Measurements from ENCODE around the gene ULK4. TPM values are rescaled to one million over a fixed set of nuclear protein-coding genes. Genes with fewer than 3 reads are reported as not detected.

The ULK4 gene
- 1 to 10 TPM; 1.1 to 2.8 (median 1.8) TPM for polyA plus RNA-seq
- long read RNA-seq, donor 1 = 0 reads
- long read RNA-seq, donor 2 = 0 reads
- long read RNA-seq, donor 3, partial matches to known transcripts = 0 of 1 reads
- long read RNA-seq, donor 3, other reads (novel, unspliced or antisense) = 0 of 1 reads
- long read RNA-seq, donor 4 = 0 reads
- long read RNA-seq, donor 5 = 0 reads
- long read RNA-seq, donor 6 = 0 reads
- long read RNA-seq, donor 7 = 0 reads
- long read RNA-seq, donor 8 = 0 reads
- long read RNA-seq, donor 9 = 0 reads
- long read RNA-seq, donor 10, partial matches to known transcripts = 0 of 1 reads
- long read RNA-seq, donor 10, other reads (novel, unspliced or antisense) = 0 of 1 reads

GRCh38 chr3:41961751-41962679 is at the start of gene ULK4:
Gene ULK4 (minus strand): TSS chr3:41962103. CDS start chr3:41954759, 7,344 bp downstream.
- no peak for FAIRE-seq
- H3K27me3 ChIP-seq (ENCODE audit: control insufficient read depth in 3 of 3, insufficient read depth in 3 of 3, low read length in 3 of 3) = no peaks in the 10 kb centered on the region
- H3K27ac ChIP-seq (ENCODE audit: low read depth in 1 of 3, low read length in 2 of 3) = peak within 1 kb of the TSS; percentile 66 to 92 (median 77)
- H3K4me3 ChIP-seq (ENCODE audit: low read depth in 1 of 3, low read length in 3 of 3) = peak within 1 kb of the TSS; percentile 62 to 83 (median 77)
- no peaks in the 10 kb centered on the region for H3K36me3 ChIP-seq (ENCODE audit: control insufficient read depth in 3 of 3, insufficient read depth in 2 of 3, low read depth in 1 of 3, low read length in 3 of 3)
- peak; percentile 99 to 100 for DNase-seq
- peaks cover 0 to 8% (median 4%) of the 10 kb centered on the region in 3 donors for H3K4me1 ChIP-seq (ENCODE audit: control insufficient read depth in 3 of 3, insufficient read depth in 2 of 3, low read depth in 1 of 3, low read length in 2 of 3)
- H3K9me3 ChIP-seq (ENCODE audit: control insufficient read depth in 2 of 2, insufficient read depth in 1 of 2, low read depth in 1 of 2, low read length in 1 of 2) = no peaks in the 10 kb centered on the region
- WGBS, 3 donors = 0 to 1% (median 0%) methylated on average over 56 to 58 of the region's 58 CpGs

GRCh38 chr3:42010530-42010929 is 48.6 kb upstream of the ULK4 start:
- Histone ChIP-seq H3K27ac (ENCODE audit: low read depth in 1 of 3, low read length in 2 of 3) (no peak overlapping the region), H3K36me3 (ENCODE audit: control insufficient read depth in 3 of 3, insufficient read depth in 2 of 3, low read depth in 1 of 3, low read length in 3 of 3) (no peaks in the 10 kb centered on the region), H3K27me3 (ENCODE audit: control insufficient read depth in 3 of 3, insufficient read depth in 3 of 3, low read length in 3 of 3) (no peaks in the 10 kb centered on the region), H3K4me3 (ENCODE audit: low read depth in 1 of 3, low read length in 3 of 3) (no peak overlapping the region), H3K9me3 (ENCODE audit: control insufficient read depth in 2 of 2, insufficient read depth in 1 of 2, low read depth in 1 of 2, low read length in 1 of 2) (no peaks in the 10 kb centered on the region), H3K4me1 (ENCODE audit: control insufficient read depth in 3 of 3, insufficient read depth in 2 of 3, low read depth in 1 of 3, low read length in 2 of 3) (peaks cover 0 to 18% (median 12%) of the 10 kb centered on the region in 3 donors)
- 38 to 49% (median 39%) methylated on average over 2 of the region's 2 CpGs for WGBS, 3 donors
- FAIRE-seq (no peak), DNase-seq (peak; percentile 54 to 65)

DNA sequence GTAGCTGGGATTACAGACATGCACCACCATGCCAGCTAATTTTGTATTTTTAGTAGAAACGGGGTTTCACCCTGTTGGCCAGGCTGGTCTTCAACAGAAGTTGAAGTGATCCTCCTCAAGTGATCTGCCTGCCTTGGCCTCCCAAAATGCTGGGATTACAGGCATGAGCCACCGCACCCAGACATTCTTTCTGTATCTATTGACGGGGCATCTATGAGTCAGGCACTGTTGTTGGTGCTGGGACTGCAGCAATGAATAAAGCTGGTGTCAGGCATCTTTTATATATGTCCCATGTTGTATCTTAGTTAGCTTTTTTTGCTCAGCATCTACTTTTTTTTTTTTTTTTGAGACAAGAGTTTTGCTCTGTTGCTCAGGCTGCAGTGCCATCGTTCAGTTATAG is 47.6 kb upstream of the ULK4 start:
- Histone ChIP-seq H3K9me3 (ENCODE audit: control insufficient read depth in 2 of 2, insufficient read depth in 1 of 2, low read depth in 1 of 2, low read length in 1 of 2) (no peaks in the 10 kb centered on the region), H3K27ac (ENCODE audit: low read depth in 1 of 3, low read length in 2 of 3) (no peak overlapping the region), H3K4me1 (ENCODE audit: control insufficient read depth in 3 of 3, insufficient read depth in 2 of 3, low read depth in 1 of 3, low read length in 2 of 3) (peaks cover 0 to 10% (median 4%) of the 10 kb centered on the region in 3 donors), H3K4me3 (ENCODE audit: low read depth in 1 of 3, low read length in 3 of 3) (no peak overlapping the region), H3K36me3 (ENCODE audit: control insufficient read depth in 3 of 3, insufficient read depth in 2 of 3, low read depth in 1 of 3, low read length in 3 of 3) (no peaks in the 10 kb centered on the region), H3K27me3 (ENCODE audit: control insufficient read depth in 3 of 3, insufficient read depth in 3 of 3, low read length in 3 of 3) (no peaks in the 10 kb centered on the region)
- DNase-seq = no peak
- WGBS, 3 donors = 88 to 95% (median 89%) methylated on average over 4 of the region's 4 CpGs
- no peak for FAIRE-seq

- no peak overlapping the region for H3K27ac ChIP-seq (ENCODE audit: low read depth in 1 of 3, low read length in 2 of 3)
- peaks cover 0 to 10% (median 4%) of the 10 kb centered on the region in 3 donors for H3K4me1 ChIP-seq (ENCODE audit: control insufficient read depth in 3 of 3, insufficient read depth in 2 of 3, low read depth in 1 of 3, low read length in 2 of 3)
- H3K27me3 ChIP-seq (ENCODE audit: control insufficient read depth in 3 of 3, insufficient read depth in 3 of 3, low read length in 3 of 3) = no peaks in the 10 kb centered on the region
- H3K9me3 ChIP-seq (ENCODE audit: control insufficient read depth in 2 of 2, insufficient read depth in 1 of 2, low read depth in 1 of 2, low read length in 1 of 2) = peaks cover 0 to 1% of the 10 kb centered on the region in 2 donors
- DNase-seq = no peak
- FAIRE-seq = no peak
- no peaks in the 10 kb centered on the region for H3K36me3 ChIP-seq (ENCODE audit: control insufficient read depth in 3 of 3, insufficient read depth in 2 of 3, low read depth in 1 of 3, low read length in 3 of 3)
- 82 to 93% (median 91%) methylated on average over 3 of the region's 3 CpGs for WGBS, 3 donors
- H3K4me3 ChIP-seq (ENCODE audit: low read depth in 1 of 3, low read length in 3 of 3) = no peak overlapping the region
Observed at GRCh38 chr3:42007785-42008184, 45.9 kb upstream of the ULK4 start.

- 15 to 65% (median 36%) methylated on average over 4 of the region's 4 CpGs for WGBS, 3 donors
- FAIRE-seq = no peak
- peak; percentile 65 to 69 for DNase-seq
Observed at GRCh38 chr3:42005401-42005800, 43.5 kb upstream of the ULK4 start.

GRCh38 chr3:42002790-42003189 is 40.9 kb upstream of the ULK4 start:
- H3K36me3 ChIP-seq (ENCODE audit: control insufficient read depth in 3 of 3, insufficient read depth in 2 of 3, low read depth in 1 of 3, low read length in 3 of 3) = no peaks in the 10 kb centered on the region
- no peak overlapping the region for H3K4me3 ChIP-seq (ENCODE audit: low read depth in 1 of 3, low read length in 3 of 3)
- peaks cover 0 to 6% (median 0%) of the 10 kb centered on the region in 3 donors for H3K4me1 ChIP-seq (ENCODE audit: control insufficient read depth in 3 of 3, insufficient read depth in 2 of 3, low read depth in 1 of 3, low read length in 2 of 3)
- H3K27ac ChIP-seq (ENCODE audit: low read depth in 1 of 3, low read length in 2 of 3) = no peak overlapping the region
- 81 to 89% (median 86%) methylated on average over 4 of the region's 4 CpGs for WGBS, 3 donors
- peaks cover 0 to 4% of the 10 kb centered on the region in 2 donors for H3K9me3 ChIP-seq (ENCODE audit: control insufficient read depth in 2 of 2, insufficient read depth in 1 of 2, low read depth in 1 of 2, low read length in 1 of 2)
- H3K27me3 ChIP-seq (ENCODE audit: control insufficient read depth in 3 of 3, insufficient read depth in 3 of 3, low read length in 3 of 3) = no peaks in the 10 kb centered on the region
- DNase-seq (no peak), FAIRE-seq (no peak)

More at GRCh38 chr3:42005401-42005800, 43.5 kb upstream of the ULK4 start:
- Histone ChIP-seq H3K27ac (ENCODE audit: low read depth in 1 of 3, low read length in 2 of 3) (no peak overlapping the region), H3K4me3 (ENCODE audit: low read depth in 1 of 3, low read length in 3 of 3) (no peak overlapping the region), H3K4me1 (ENCODE audit: control insufficient read depth in 3 of 3, insufficient read depth in 2 of 3, low read depth in 1 of 3, low read length in 2 of 3) (peaks cover 0 to 3% (median 0%) of the 10 kb centered on the region in 3 donors), H3K36me3 (ENCODE audit: control insufficient read depth in 3 of 3, insufficient read depth in 2 of 3, low read depth in 1 of 3, low read length in 3 of 3) (no peaks in the 10 kb centered on the region), H3K27me3 (ENCODE audit: control insufficient read depth in 3 of 3, insufficient read depth in 3 of 3, low read length in 3 of 3) (no peaks in the 10 kb centered on the region), H3K9me3 (ENCODE audit: control insufficient read depth in 2 of 2, insufficient read depth in 1 of 2, low read depth in 1 of 2, low read length in 1 of 2) (peaks cover 0 to 4% of the 10 kb centered on the region in 2 donors)

- 92 to 100% (median 100%) methylated on average over 1 of the region's 1 CpG for WGBS, 3 donors
- no peak overlapping the region for H3K27ac ChIP-seq (ENCODE audit: low read depth in 1 of 3, low read length in 2 of 3)
- H3K4me1 ChIP-seq (ENCODE audit: control insufficient read depth in 3 of 3, insufficient read depth in 2 of 3, low read depth in 1 of 3, low read length in 2 of 3) = peaks cover 0 to 6% (median 0%) of the 10 kb centered on the region in 3 donors
- peaks cover 0 to 4% of the 10 kb centered on the region in 2 donors for H3K9me3 ChIP-seq (ENCODE audit: control insufficient read depth in 2 of 2, insufficient read depth in 1 of 2, low read depth in 1 of 2, low read length in 1 of 2)
- no peak overlapping the region for H3K4me3 ChIP-seq (ENCODE audit: low read depth in 1 of 3, low read length in 3 of 3)
- FAIRE-seq = no peak
- H3K27me3 ChIP-seq (ENCODE audit: control insufficient read depth in 3 of 3, insufficient read depth in 3 of 3, low read length in 3 of 3) = no peaks in the 10 kb centered on the region
- H3K36me3 ChIP-seq (ENCODE audit: control insufficient read depth in 3 of 3, insufficient read depth in 2 of 3, low read depth in 1 of 3, low read length in 3 of 3) = no peaks in the 10 kb centered on the region
- DNase-seq = peak in 1 of 2 donors; percentile 33
Observed at GRCh38 chr3:42001777-42002176, 39.9 kb upstream of the ULK4 start.

DNA sequence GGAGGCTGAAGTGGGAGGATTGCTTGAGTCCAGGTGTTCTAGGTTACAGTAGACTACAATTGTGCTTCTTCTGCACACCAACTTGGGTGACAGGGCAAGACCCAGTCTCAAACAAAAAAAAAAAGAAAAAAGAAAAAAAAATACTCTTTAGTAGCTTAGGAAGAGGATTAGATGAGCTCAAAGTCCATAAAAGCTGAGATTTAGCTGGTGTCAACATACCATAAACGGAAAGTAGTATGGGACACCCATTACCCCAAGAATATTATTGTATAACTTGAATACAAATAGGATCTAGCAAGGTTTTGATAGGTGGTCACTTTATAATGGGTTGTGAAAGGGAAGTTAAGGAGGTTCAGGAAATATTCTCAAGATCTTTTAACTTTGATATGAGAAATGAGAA is 38.0 kb upstream of the ULK4 start:
- Histone ChIP-seq H3K36me3 (ENCODE audit: control insufficient read depth in 3 of 3, insufficient read depth in 2 of 3, low read depth in 1 of 3, low read length in 3 of 3) (no peaks in the 10 kb centered on the region), H3K4me3 (ENCODE audit: low read depth in 1 of 3, low read length in 3 of 3) (no peak overlapping the region), H3K27me3 (ENCODE audit: control insufficient read depth in 3 of 3, insufficient read depth in 3 of 3, low read length in 3 of 3) (no peaks in the 10 kb centered on the region), H3K9me3 (ENCODE audit: control insufficient read depth in 2 of 2, insufficient read depth in 1 of 2, low read depth in 1 of 2, low read length in 1 of 2) (peaks cover 0 to 4% of the 10 kb centered on the region in 2 donors), H3K4me1 (ENCODE audit: control insufficient read depth in 3 of 3, insufficient read depth in 2 of 3, low read depth in 1 of 3, low read length in 2 of 3) (peaks cover 0 to 3% (median 0%) of the 10 kb centered on the region in 3 donors), H3K27ac (ENCODE audit: low read depth in 1 of 3, low read length in 2 of 3) (no peak overlapping the region)
- DNase-seq (peak in 1 of 2 donors; percentile 59), FAIRE-seq (no peak)
- WGBS, 3 donors = 21 to 64% (median 46%) methylated on average over 1 of the region's 1 CpG
